HL-60 (cell line): ENCODE measurements around the gene PRPF6.

Source experiments
- GABPA ChIP-seq: IDR thresholded peaks from 2 replicates; pipeline ENCODE4 v1.6.1; 2012; ENCODE audit warnings: low read depth
- POLR2AphosphoS5 ChIP-seq: IDR thresholded peaks from 2 replicates; pipeline ENCODE4 v1.6.1; 2012; ENCODE audit warnings: low read depth
- TF ChIP-seq, protein P1 (sequence below): IDR thresholded peaks from one replicate; pipeline ENCODE4 v1.5.1; 2011; ENCODE audit warnings: low read length, control low read depth, inconsistent platforms; ENCODE audit not compliant: insufficient read depth

DNA sequence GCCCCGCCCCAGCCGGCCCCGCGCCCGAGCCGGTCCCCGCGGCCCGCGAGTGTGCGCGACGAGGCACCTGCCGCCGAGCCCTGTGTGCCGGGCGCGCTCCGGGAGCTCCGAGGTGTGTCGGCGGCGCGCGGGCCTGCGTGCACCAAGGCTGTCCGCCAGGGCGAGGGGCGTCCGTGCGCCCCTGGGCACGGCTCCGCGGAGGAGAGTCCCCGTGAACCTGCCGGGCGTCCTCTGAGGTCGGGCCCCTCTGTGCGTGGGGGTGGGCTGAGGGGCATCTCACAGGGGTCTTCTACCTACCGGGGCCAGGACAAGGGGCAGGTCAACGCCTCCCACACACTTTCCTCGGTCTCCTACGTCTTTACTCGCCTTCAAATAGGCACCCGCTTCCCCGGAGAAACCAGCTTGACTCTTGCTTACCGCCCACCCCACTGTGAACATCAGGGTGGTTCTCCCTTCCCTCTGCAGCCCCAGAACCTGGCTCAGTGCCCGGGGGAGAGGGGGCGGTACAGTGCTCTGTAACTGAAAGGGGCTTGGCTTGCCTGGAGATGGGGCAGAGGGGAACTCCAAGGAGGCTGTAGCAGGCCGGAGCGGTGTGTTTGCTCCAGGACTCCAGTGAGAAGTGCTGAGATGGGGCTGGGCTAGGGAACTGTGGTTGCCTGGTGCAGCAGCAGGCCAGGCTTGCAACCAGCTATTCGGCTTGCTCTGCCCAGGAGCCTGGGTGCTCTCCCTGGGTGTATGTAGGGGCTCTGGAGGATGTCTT lies 1.2 kb upstream of the PRPF6 start, which contains the start of gene SAMD10:
- TF ChIP-seq GABPA = 0 out of 2 replicates have a peak, but pooled peaks have one; percentile 12
- TF ChIP-seq POLR2AphosphoS5 = peak; percentile 78
- TF ChIP-seq, protein P1, sequence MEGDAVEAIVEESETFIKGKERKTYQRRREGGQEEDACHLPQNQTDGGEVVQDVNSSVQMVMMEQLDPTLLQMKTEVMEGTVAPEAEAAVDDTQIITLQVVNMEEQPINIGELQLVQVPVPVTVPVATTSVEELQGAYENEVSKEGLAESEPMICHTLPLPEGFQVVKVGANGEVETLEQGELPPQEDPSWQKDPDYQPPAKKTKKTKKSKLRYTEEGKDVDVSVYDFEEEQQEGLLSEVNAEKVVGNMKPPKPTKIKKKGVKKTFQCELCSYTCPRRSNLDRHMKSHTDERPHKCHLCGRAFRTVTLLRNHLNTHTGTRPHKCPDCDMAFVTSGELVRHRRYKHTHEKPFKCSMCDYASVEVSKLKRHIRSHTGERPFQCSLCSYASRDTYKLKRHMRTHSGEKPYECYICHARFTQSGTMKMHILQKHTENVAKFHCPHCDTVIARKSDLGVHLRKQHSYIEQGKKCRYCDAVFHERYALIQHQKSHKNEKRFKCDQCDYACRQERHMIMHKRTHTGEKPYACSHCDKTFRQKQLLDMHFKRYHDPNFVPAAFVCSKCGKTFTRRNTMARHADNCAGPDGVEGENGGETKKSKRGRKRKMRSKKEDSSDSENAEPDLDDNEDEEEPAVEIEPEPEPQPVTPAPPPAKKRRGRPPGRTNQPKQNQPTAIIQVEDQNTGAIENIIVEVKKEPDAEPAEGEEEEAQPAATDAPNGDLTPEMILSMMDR = no peak
